Measurements from ENCODE around the gene ERCC6L2.

Gene ERCC6L2

GRCh38 chr9:95875305-95876137 is at the start of gene ERCC6L2:
Gene ERCC6L2, plus strand, starts transcription at chr9:95875691. Its CDS starts 348 bp downstream, at chr9:95876039.
- peak; percentile 96 for DNase-seq

DNA sequence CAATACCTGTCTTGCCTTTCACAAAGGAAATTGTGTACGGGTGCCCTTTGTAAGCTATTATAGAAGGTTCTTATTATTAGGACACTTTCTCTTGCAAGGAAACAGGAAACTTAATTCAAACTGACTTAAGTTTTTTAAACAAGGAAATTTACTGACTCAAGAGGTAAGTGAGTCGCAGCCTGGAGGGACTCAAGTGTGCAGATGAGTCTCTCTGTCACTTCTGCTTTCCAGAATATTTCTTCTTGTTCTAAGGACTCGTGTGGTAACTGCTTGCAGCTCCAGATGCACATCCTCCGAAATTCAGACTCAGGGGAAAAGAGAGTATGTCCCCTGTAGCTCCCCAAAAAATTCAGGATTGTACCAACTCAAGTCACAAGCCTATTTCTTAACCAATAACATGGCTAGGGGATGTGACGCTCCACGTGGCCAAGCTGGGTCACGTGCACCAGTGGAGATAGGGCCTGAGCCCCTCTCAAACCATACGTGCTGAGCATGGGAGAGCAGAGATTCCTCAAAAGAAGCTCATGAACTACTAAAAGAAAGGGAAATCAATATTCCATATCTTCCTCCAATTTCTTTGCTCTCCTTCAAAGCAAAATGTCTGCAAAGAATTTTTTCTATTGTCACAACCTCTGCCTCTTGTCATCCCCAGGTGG is 49.2 kb upstream of the ERCC6L2 start:
- DNase-seq: no peak

DNA sequence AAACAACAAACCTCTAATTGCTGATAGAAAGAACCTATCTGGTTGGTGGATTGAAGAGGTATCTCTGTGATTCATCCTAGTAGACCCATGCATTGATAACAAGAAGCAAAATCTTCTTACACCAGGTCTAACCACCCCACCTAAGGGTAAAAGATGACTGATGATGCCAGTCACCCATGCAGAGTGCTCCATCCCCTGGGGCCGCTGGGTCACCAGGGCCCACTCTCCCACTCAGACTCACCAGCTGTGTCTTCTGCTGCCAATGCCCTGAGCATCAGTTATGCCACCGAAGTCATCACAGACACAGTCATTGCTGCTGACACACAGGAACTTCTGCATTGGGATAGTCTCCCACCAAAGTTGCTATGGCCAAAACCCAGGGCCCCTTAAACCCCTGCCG is 44.7 kb upstream of the ERCC6L2 start:
- no peak for DNase-seq

GRCh38 chr9:95831810-95832209 is 43.7 kb upstream of the ERCC6L2 start:
- no peak for DNase-seq

DNA sequence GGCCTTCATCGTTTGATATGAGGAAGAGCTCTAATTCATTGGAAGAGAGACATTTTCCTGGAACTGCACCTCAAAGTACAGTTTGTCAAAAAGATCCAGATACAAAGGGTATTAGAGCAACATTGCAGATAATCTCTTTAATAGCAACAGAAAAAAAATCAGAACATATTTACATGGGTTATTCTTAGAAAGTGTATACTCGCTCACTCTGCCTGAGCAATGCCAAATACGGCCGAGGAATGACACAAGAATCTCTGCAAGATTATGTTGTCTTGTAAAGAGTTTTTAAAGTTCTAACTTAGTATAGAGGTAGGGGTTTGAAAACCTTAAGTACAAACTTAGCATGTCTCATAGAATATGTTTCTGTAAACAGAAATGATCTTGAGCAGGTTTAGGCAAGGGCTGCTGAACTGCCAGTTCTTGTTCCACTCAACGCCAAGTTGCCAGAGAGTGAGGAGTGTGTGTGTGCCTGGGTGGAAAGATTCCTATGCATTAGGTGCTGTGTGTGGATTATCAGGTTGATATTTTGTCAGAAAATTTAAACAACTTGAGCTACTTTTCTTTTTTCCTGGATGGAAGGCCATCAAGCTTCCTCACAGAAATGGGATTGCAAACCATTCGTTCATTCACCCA is 41.8 kb upstream of the ERCC6L2 start:
- DNase-seq: no peak

GRCh38 chr9:95834281-95834907 is 41.1 kb upstream of the ERCC6L2 start:
- no peak for DNase-seq

DNA sequence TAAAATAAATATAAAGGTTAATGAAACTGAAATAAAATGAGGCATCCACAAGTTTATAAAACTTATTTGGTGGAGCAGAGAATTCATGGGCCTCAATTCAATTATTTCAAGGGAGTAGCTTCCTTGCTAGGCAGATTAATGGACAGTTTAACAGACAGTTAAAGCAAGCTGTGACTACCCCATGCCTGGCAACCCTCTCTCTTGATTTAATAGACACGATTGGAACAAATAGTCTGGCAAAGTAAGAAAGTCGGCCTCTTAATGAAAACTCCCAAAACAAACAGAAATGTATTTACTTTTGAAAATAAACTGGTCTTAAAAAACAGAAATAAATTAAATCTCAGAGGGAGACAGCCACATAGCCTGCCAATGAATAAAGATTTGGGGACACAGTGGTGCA is 40.1 kb upstream of the ERCC6L2 start:
- no peak for DNase-seq

DNA sequence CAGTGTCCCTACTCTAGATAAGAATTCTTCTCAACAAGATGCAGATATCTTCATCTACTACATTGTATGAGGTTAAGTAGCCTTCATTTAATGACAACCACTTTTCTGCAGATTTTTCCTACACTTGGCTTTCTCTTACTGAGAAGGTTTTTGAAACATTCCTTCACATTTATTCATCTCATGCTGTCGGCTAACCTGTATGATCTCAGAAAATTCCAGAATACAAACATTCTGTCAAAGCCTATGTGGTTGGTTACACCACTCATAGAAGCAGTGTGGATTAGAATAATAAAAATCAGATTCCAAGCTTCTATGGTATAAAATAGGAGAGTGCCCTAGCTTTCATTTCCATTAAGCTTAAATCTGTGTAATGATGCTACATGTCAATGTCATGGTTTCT is 39.4 kb upstream of the ERCC6L2 start:
- DNase-seq: no peak

DNA sequence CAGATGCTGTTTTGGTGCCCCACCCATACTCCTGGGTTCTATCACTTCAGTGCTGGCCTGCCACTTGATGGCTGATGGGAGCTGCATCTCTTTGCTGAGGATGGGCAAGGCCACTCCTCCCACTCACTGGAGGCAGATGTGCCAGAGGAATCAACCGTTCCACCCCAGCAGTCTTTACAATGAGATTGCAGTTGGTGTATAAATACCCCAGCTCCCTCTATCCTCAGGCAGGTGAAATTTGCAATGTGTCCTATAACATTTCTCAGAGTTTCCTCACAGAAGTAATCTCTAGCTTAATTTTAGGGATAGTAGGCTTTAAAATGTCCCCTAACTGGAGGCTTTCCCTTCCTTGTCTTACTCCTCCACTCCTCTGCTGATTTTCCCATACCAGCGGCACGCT is 36.5 kb upstream of the ERCC6L2 start:
- DNase-seq: no peak

DNA sequence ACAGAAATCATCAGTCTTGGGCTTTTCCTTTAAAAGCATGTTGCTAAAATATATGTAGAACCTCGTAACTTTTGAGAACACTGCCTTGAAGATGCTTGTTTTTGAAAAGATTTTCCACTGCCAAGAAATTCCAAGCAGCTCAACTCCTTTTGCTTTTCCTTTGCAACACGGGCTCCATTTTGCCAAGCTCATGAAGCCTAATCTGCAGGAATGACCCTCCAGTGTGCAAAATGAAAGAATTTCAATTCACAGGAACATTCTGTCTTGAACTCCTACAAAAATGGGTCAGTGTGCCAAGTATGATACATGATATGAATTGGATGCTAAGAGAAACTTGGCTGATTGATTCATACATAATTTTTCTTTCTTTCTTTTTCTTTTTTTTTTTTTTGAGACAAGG is 35.4 kb upstream of the ERCC6L2 start:
- no peak for DNase-seq

- DNase-seq: no peak
These were observed 34.1 kb upstream of the ERCC6L2 start for GRCh38 chr9:95841377-95841776.

GRCh38 chr9:95845751-95846150 is 29.7 kb upstream of the ERCC6L2 start:
- no peak for DNase-seq

DNA sequence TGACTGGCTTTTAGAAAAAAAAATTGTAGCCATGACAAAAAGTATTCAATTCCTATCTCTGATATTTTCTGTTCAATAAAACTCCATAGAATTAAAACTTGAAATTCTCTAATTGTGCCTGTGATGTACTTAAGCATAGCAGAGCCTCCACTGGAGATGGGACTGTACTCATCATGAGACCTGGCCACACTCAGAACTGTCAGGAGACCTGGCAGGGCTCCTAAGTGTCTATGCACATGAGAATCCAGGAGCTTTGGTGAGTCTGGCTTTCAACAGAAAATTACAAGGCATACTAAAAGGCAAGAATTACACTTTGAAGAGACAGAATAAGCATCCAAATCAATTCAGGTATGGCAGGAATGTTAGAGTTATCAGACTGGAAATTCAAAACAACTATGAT is 26.7 kb upstream of the ERCC6L2 start:
- no peak for DNase-seq

GRCh38 chr9:95852059-95853032 is 23.1 kb upstream of the ERCC6L2 start:
- DNase-seq: no peak

DNA sequence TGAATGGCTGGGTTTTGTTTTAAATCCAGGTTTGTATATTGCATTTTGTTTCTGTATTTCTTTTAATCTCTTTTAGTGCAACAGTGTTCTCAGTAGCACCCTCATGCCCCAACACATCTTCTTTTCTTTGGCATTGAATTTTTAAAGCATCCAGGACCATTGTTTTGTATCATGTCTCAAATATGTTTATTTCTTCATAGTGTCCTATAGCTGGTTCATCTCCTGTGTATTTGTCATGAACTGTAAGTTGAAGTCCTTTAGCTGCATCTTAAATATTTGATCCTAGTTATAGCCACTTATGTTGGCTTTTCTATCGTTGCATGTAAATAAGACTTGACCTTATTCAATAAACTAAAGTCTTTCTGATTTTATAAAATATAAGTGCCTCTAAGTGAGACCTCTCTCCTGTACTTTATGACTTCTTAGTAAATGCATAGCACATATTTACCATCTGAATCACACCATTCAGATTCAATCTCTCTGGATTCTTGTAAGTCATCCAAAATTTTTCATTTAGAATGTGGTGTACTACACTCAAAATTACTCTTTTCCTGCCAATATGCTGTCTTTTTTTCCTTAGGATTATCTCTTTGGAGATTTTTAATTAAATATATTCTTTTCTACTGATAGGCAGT is 21.0 kb upstream of the ERCC6L2 start:
- no peak for DNase-seq

GRCh38 chr9:95855961-95856360 is 19.5 kb upstream of the ERCC6L2 start:
- DNase-seq: no peak

DNA sequence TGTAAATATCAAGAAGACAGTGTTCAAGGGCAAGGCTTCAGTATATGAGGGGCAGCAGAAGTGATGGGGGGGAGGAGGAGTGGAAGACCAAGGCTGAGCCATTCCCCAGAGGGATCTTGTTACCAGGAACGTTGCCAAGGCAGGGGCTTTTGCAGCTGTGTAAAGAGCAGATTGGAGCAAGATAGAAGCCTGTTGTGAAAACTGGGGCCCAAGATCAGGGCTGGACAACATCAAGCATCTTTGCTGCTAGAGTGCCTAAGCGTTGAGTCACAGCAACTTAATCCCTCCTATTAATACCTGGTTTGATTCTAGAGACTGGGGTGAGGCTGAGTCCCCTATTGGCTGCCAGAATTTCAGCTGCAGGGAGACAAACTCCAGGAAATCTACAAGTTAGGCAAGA is 18.4 kb upstream of the ERCC6L2 start:
- DNase-seq: peak; percentile 68

GRCh38 chr9:95857896-95858295 is 17.6 kb upstream of the ERCC6L2 start:
- no peak for DNase-seq

DNA sequence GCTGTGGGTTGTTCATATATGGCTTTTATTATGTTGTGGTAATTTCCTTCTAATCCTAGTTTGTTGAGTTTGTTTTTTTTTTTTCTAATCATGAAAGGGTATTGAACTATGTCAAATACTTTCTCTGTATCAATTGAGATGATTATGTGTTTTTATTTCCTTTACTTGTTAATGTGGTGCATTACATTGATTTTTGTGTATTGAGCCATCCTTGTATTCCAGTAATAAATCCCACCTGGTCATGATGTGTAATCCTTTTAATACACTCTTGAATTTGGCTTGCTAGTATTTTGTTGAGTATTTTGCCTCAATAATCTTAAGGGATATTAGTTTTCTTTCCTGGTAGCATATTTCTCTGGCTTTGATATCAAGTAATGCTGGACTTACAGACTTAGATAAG is 13.1 kb upstream of the ERCC6L2 start:
- no peak for DNase-seq

- no peak for DNase-seq
These were observed 10.5 kb upstream of the ERCC6L2 start for GRCh38 chr9:95864852-95865580.

DNA sequence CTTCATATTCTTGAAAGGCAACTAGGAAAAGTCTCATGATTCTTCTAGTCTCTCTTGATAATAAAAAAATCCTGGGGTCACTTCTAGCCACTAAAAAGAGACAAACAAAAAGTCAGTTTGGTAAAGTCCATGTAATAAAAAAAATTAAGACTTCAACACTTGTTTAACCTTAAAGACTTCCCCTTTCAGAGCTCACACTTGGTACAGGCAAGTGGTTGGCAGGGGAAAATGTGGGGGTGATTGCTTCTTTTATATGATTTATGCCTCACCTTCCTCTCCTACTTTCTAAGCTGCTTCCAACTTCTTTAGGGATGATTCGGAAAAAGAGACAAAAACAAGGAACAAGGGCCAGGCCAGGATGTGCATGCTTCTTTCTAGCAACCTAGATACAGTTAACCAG is 5.1 kb upstream of the ERCC6L2 start:
- DNase-seq: no peak

All from right forelimb (tissue), 1 donor.